Activated CD8-positive, alpha-beta T cell treated with anti-CD3 and anti-CD28 coated beads, Interleukin-2, amount 10 ng/mL, durations not matched to agents 7 days and 5 days (primary cell): ENCODE results near the gene SCN3A. TPM values are rescaled to one million over a fixed set of nuclear protein-coding genes. Genes with fewer than 3 reads are reported as not detected.

Experiments
- ATAC-seq: fragments of 150-1000 bp; cut with Tn5 transposase; one replicate; pipeline ENCODE4 v1.10.0; 2021; ENCODE audit warnings: moderate library complexity
- CTCF ChIA-PET: fragments of 350-600 bp; sonication (Branson Sonifier 250); formaldehyde crosslinking; loops from one replicate; lab custom pipeline; 2021; ENCODE audit warnings: antibody characterized with exemption; lab: Charles Lee
- POLR2A ChIA-PET: fragments of 350-600 bp; sonication (Branson Sonifier 250); formaldehyde crosslinking; loops from one replicate; lab custom pipeline; 2021; ENCODE audit warnings: antibody characterized with exemption; lab: Charles Lee
- DNase-seq: peaks from one replicate; pipeline ENCODE4 v3.0.0-alpha.2; 2020
- H3K27ac Mint-ChIP-seq: one replicate; pipeline ENCODE4 v1.8.0; 2021; ENCODE audit warnings: mild to moderate bottlenecking, mixed read lengths
- H3K27me3 Mint-ChIP-seq: one replicate; pipeline ENCODE4 v1.8.0; 2021; ENCODE audit warnings: low read depth, mixed read lengths
- H3K36me3 Mint-ChIP-seq: one replicate; pipeline ENCODE4 v1.8.0; 2021; ENCODE audit warnings: low read depth, mixed read lengths
- H3K4me1 Mint-ChIP-seq: one replicate; pipeline ENCODE4 v1.8.0; 2021; ENCODE audit warnings: low read depth, mixed read lengths
- H3K4me3 Mint-ChIP-seq: one replicate; pipeline ENCODE4 v1.8.0; 2021; ENCODE audit warnings: mild to moderate bottlenecking, mixed read lengths
- H3K9me3 Mint-ChIP-seq: one replicate; pipeline ENCODE4 v1.8.0; 2022; ENCODE audit warnings: mixed read lengths; ENCODE audit not compliant: insufficient read depth
- total RNA-seq, 2 experiments: library from RNA; stranded (reverse); gene quantifications; one replicate each; pipeline ENCODE4 v1.2.3, GENCODE V29; 2021

The SCN3A gene
- total RNA-seq, 2 experiments from 2014 or later: not detected

DNA sequence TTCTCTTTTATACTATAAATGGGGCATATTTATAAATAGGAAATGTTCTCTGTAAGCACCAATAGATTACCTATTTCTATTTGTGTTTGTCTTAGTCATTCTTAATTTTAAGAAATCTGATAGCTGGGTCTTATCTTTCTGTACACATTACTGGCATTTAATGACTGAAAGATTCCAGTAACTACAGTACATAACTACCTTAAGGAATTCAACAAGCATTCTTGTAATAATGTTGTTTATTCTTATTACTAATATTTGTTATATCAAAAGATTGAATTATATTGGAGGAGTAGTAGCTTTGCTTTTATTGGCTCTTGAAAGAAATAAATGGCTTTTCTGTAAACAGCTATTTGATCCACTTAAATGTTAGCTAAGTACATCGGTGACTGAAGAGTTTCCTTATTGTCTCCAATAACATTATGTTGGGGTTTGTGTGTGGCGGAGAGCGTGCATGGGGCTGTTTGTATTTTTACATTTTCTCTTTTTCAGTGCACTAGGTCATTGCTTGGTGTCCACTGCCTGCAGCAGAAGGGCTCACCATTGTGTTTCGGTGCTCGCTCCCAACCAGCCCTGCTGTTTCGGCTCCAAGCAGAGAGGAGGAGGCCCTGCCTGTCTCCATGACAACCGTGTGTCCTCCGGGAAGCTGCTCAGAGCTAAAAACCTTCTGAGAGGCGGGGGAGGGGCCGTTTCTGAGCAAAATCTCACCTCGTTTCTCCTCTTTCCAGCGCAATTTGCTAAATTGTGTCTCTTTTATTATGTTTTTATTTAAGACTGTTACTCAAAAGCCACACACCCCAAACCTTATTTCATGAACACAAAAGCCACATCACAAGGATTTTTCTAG lies 136.0 kb downstream of the SCN3A start:
- Mint-ChIP-seq H3K4me3 (no peak overlapping the region), H3K27me3 (no peaks in the 10 kb centered on the region), H3K36me3 (no peaks in the 10 kb centered on the region), H3K4me1 (no peaks in the 10 kb centered on the region), H3K9me3 (no peaks in the 10 kb centered on the region), H3K27ac (no peak overlapping the region)
- DNase-seq: no peak
- no peak for ATAC-seq
- CTCF ChIA-PET: no interaction called here
- POLR2A ChIA-PET: no interaction called here

DNA sequence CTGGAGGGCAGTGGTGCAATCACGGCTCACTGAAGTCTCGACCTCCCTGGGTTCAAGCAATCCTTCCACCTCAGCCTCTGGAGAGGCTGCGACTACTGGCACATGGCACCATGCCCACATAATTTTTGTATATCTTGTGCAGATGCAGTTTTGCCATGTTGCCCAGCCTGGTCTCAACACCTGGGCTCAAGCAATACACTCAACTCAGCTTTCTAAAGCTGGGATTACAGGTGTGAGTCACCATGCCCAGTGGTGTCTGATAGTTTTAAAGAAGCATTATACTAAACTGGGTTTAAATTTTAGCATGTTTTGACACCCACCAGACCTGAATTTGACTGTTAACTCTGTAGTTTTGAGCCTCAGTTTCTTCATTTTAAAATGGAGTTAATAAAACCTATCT lies 139.1 kb downstream of the SCN3A start:
- ChIA-PET CTCF (no interaction called here), POLR2A (interaction anchor here (1.2 kb wide), 1 partner anchor 40 kb away, joined by 3 read pairs; no protein-coding TSS in a partner anchor)
- Mint-ChIP-seq H3K27ac (no peak overlapping the region), H3K27me3 (no peaks in the 10 kb centered on the region), H3K36me3 (no peaks in the 10 kb centered on the region), H3K9me3 (no peaks in the 10 kb centered on the region), H3K4me1 (no peaks in the 10 kb centered on the region), H3K4me3 (no peak overlapping the region)
- no peak for DNase-seq
- ATAC-seq: no peak

DNA sequence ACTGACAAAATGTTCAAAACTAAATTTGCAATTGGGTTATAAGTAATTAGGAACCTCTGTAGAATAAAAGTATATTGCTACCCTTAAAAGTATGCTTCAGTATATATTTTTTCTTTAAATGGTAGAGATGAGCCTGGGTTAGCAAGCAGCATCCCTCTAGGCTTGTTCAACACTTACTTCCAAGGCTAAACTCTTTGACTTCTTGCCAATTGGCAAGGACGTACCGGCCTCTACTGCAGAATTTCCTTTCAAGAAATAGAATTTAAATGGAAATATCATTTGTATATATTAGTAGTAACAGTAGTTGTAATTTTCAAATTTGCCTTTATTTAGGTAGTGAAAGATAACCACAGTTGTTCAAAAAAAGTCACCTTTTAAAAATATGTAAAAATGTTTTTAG lies 143.4 kb downstream of the SCN3A start:
- Mint-ChIP-seq H3K4me1 (no peaks in the 10 kb centered on the region), H3K36me3 (no peaks in the 10 kb centered on the region), H3K27ac (no peak overlapping the region), H3K4me3 (no peak overlapping the region), H3K9me3 (no peaks in the 10 kb centered on the region), H3K27me3 (no peaks in the 10 kb centered on the region)
- ChIA-PET POLR2A (no interaction called here), CTCF (no interaction called here)
- DNase-seq (no peak), ATAC-seq (no peak)

DNA sequence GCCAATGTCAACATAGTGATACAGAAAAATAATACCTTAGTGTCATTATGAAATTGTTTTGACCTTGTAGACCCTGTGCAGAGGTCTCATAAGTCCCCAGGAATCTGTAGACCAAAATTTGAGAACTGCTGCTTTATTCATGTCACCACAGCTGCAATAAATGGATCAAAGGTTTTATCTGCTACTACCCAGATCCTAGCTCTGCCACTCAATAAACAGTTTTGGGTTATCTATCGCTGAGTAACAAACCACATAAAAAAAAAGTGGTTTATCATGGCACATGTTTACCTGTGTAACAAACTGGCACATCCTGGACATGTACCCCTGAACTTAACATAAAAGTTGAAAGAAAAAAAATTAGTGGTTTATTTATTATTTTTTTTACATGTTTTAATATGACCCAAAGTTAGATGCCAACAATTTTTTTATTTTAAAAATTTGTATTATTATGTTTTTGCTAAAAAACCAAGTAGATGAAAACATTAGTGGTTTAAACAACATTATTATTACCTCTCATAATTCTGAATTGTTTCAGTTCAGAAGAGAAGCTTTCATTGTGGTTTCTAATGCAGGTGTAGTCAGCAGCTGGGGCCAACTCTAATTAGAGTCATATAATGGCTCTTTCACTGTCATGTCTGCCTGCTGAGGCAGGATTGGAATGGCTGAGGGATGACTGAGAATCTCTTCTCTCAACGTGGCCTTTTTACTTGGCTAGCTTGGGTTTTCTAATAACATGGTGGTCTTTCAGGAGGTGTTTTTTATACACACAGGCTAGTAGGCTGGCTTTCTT lies 145.2 kb downstream of the SCN3A start:
- Mint-ChIP-seq H3K4me1 (peaks cover 8% of the 10 kb centered on the region), H3K27ac (no peak overlapping the region), H3K9me3 (no peaks in the 10 kb centered on the region), H3K36me3 (no peaks in the 10 kb centered on the region), H3K4me3 (no peak overlapping the region), H3K27me3 (no peaks in the 10 kb centered on the region)
- DNase-seq (no peak), ATAC-seq (no peak)
- POLR2A ChIA-PET: no interaction called here
- CTCF ChIA-PET: no interaction called here

DNA sequence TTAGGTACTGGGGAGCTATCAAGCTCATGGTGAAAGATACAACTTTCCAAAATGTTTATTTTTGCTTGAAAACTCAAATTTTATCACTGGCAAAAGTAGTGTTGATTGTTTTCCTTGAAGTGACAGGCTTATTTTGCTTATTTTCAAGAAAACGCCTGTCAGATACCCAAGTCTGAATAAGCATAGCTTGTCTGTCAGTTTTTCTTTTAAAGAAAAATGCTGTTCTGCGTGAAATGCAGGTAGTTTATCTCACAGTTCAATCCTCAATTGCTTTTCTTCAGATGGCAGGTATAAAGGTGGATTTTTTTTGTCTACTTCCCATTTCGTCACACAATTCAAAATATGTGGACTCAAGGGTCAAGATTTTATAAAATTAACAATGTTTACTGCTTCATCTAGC lies 145.9 kb downstream of the SCN3A start:
- no peaks in the 10 kb centered on the region for H3K9me3 Mint-ChIP-seq
- H3K4me1 Mint-ChIP-seq: peaks cover 8% of the 10 kb centered on the region
- DNase-seq (no peak), ATAC-seq (no peak)
- H3K36me3 Mint-ChIP-seq: no peaks in the 10 kb centered on the region
- POLR2A ChIA-PET: no interaction called here
- CTCF ChIA-PET: no interaction called here
- no peak overlapping the region for H3K4me3 Mint-ChIP-seq
- H3K27ac Mint-ChIP-seq: no peak overlapping the region
- H3K27me3 Mint-ChIP-seq: no peaks in the 10 kb centered on the region

DNA sequence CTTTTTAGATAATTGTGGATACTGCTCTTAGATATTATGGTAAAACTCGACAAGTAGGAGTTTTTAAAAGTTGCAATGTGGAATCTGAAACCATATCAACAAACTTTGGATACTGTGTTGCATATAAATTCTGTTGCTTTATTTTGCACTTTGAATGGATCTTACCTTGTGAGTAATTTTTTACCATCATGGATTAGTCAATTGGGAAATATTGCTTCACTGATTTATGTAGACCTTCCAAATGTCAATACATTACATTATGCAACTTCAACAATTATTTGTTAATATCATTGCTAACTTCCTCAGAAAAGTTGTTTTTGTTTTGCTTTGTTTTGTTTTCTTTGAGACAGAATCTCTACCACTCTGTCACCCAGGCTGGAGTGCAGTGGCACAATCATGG lies 146.5 kb downstream of the SCN3A start:
- no peaks in the 10 kb centered on the region for H3K36me3 Mint-ChIP-seq
- CTCF ChIA-PET: no interaction called here
- no peaks in the 10 kb centered on the region for H3K9me3 Mint-ChIP-seq

DNA sequence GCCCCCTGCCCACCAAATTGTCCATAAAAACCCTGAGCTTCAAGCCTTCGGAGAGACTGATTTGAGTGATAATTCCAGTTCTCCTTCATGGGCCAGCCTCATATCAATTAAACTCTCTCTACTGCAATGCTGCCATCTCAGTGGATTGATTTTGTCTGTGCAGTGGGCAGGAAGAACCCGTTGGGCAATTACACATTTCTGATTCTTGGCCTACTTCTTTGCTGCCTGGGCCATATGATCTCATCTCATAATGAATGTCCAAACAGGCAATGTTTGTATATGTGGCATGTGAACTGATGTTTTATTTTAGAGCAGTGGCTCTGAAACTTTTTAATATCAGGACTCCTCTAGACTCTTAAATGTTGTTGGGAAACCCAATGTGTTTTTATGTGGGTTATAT lies 147.3 kb downstream of the SCN3A start:
- H3K4me1 Mint-ChIP-seq: peaks cover 8% of the 10 kb centered on the region
- peaks cover under 1% of the 10 kb centered on the region for H3K27me3 Mint-ChIP-seq
- CTCF ChIA-PET: no interaction called here
- H3K27ac Mint-ChIP-seq: no peak overlapping the region
- H3K36me3 Mint-ChIP-seq: no peaks in the 10 kb centered on the region
- POLR2A ChIA-PET: no interaction called here
- H3K9me3 Mint-ChIP-seq: no peaks in the 10 kb centered on the region
- no peak overlapping the region for H3K4me3 Mint-ChIP-seq
- DNase-seq (no peak), ATAC-seq (no peak)

More for the DNA sequence above, 146.5 kb downstream of the SCN3A start:
- ATAC-seq: no peak
- no peak overlapping the region for H3K4me3 Mint-ChIP-seq
- H3K4me1 Mint-ChIP-seq: peaks cover 8% of the 10 kb centered on the region
- no peak for DNase-seq
- POLR2A ChIA-PET: no interaction called here
- no peaks in the 10 kb centered on the region for H3K27me3 Mint-ChIP-seq
- no peak overlapping the region for H3K27ac Mint-ChIP-seq

DNA sequence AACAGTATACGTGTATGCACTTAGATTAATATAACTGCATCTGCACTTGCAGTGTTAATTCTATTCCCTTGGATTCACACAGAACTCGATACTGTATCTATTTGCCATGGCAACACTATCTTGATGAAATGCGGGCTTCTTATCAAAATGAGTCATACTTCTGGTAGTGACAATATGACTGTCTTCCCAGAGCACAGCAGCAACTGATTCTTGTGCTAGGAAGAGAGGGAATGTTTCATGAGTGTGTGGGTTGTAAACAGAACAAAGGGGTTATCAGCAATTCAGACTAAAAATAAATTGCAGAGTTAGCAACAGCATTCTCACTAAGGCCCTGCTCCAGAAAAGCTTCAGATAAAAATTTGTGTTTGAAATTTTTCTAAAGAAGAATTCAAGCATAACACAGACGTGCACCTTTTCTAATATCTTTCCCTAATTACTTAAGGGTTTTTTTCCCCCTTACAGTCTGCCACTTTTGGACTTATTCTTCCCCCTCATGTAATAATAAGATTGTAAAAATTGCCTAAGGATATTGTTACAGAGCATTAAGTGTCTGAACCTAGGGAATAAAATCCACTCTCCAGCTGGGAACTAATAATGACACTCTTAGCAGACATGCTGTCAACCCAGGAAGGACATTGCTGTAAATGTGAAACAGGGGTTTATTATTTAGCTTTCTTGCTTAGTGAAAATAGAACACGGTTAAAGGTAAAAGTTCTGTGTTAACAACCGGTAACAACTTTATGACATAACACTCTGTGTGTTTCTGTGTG lies 148.6 kb downstream of the SCN3A start:
- H3K4me1 Mint-ChIP-seq: peaks cover 8% of the 10 kb centered on the region
- no peak overlapping the region for H3K4me3 Mint-ChIP-seq
- peaks cover 2% of the 10 kb centered on the region for H3K27me3 Mint-ChIP-seq
- ChIA-PET POLR2A (no interaction called here), CTCF (no interaction called here)
- H3K9me3 Mint-ChIP-seq: no peaks in the 10 kb centered on the region
- no peak overlapping the region for H3K27ac Mint-ChIP-seq
- DNase-seq (no peak), ATAC-seq (no peak)
- no peaks in the 10 kb centered on the region for H3K36me3 Mint-ChIP-seq

DNA sequence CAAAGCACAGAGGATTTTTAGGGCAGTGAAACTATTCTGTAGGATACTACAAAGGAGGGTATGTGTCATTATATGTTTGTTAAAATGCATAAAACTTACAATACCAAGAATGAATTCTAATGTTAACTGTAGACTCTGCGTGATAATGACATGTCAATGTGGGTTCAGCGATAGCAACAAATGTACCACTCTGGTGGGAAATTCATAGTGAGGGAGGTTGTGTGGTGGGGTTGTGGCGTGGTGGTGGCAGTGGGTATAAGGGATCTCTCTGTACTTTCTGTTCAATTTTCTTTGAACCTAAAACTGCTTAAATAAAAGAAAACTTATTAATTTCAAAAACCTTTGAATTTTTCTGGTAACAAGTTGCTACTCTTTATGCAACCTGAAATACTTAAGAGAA lies 149.2 kb downstream of the SCN3A start:
- Mint-ChIP-seq H3K9me3 (no peaks in the 10 kb centered on the region), H3K27me3 (peaks cover 2% of the 10 kb centered on the region), H3K27ac (no peak overlapping the region), H3K4me3 (no peak overlapping the region), H3K36me3 (no peaks in the 10 kb centered on the region), H3K4me1 (peaks cover 8% of the 10 kb centered on the region)
- ChIA-PET CTCF (interaction anchor here (1.1 kb wide), 1 partner anchor 62 kb away, joined by 3 read pairs; no protein-coding TSS in a partner anchor), POLR2A (no interaction called here)
- ATAC-seq: no peak
- no peak for DNase-seq

DNA sequence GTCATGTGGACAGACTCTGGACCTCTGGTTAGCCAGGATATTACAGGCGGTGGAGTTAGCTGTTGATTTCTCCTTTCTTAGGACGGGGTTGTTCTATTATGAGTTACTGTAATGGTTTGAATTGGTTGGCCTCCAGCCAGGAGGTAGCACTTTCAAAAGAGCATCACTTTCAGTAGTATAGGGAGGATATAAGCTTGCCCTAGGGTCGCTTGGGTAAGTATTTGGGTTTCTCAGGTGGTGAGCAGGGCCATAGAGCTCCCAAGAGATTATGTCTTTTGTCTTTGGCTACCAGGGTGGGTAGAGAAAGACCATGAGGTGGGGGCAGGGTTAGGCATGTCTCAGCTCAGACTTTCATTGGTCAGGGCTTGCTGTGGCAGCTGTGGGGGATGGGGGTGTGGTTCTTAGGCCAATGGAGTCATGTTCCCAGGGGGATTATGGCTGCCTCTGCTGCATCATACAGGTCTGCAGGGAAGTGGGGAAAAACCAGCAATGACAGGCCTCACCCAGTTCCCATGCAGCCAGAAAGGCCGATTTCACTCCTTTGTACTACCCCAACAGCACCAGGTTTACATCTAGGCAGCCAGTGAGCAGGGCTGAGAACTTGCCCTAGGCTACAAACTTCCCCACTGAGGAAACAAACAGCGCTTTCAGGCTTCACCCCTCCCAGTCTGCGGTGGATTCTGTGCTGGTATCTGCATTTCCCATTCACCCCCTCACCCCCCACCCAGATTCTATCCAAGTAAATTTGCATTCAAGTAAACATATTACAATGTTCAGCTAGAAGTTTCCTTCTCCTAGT lies 159.1 kb downstream of the SCN3A start:
- no peak for ATAC-seq
- H3K9me3 Mint-ChIP-seq: no peaks in the 10 kb centered on the region
- DNase-seq: no peak
- H3K4me3 Mint-ChIP-seq: no peak overlapping the region
- H3K4me1 Mint-ChIP-seq: no peaks in the 10 kb centered on the region
- CTCF ChIA-PET: no interaction called here
- no peak overlapping the region for H3K27ac Mint-ChIP-seq
- H3K36me3 Mint-ChIP-seq: no peaks in the 10 kb centered on the region
- POLR2A ChIA-PET: no interaction called here
- no peaks in the 10 kb centered on the region for H3K27me3 Mint-ChIP-seq
